AG04450 (cell line): ENCODE results near the gene G6PC3. TPM values are rescaled to one million over a fixed set of nuclear protein-coding genes. Genes with fewer than 3 reads are reported as not detected.

Source experiments
- CTCF ChIA-PET: fragments of 300-600, 350-600 bp; formaldehyde crosslinking; extraction: SDS; loops from one replicate; lab custom pipeline; 2022; ENCODE audit warnings: antibody characterized with exemption, inconsistent platforms; lab: Charles Lee
- POLR2A ChIA-PET: fragments of 350-600 bp; formaldehyde crosslinking; extraction: SDS; loops from one replicate; lab custom pipeline; 2021; ENCODE audit warnings: antibody characterized with exemption, inconsistent platforms; lab: Yijun Ruan, JAX
- DNase-seq: peaks from one replicate; pipeline ENCODE4 v3.0.0-alpha.2; 2011; ENCODE audit warnings: low read depth, low spot score
- H3K27ac ChIP-seq: one replicate; pipeline ENCODE4 v1.5.1; 2012; ENCODE audit warnings: low read depth, low read length, control low read depth
- H3K27me3 ChIP-seq: one replicate; pipeline ENCODE4 v1.6.0; 2012; ENCODE audit warnings: low read length; ENCODE audit not compliant: control insufficient read depth, insufficient read depth
- H3K4me3 ChIP-seq: 2 replicates; pipeline ENCODE4 v1.5.1; 2011; ENCODE audit warnings: mild to moderate bottlenecking, low read depth, low read length, control low read depth
- H3K9me3 ChIP-seq: 2 replicates; pipeline ENCODE4 v1.5.1; 2012; ENCODE audit warnings: low read length; ENCODE audit not compliant: control insufficient read depth, insufficient read depth
- CTCF ChIP-seq: IDR thresholded peaks from 2 replicates; pipeline ENCODE4 v1.5.1; 2011; ENCODE audit warnings: low read depth, low read length, control low read depth, inconsistent platforms
- polyA plus RNA-seq: library from polyadenylated mRNA; depleted of rRNA; stranded (reverse); fragments of >200 nt; gene quantifications from 2 replicates; pipeline ENCODE4 v1.2.3, GENCODE V29; 2011

The G6PC3 gene
- polyA plus RNA-seq, 1 experiment, result 69.8 TPM

GRCh38 chr17:44091200-44091997, 20.9 kb downstream of the G6PC3 start:
- no peaks in the 10 kb centered on the region for H3K9me3 ChIP-seq
- TF ChIP-seq CTCF, result no peak
- DNase-seq, result no peak
- POLR2A ChIA-PET, result interaction anchor here (0.6 kb wide), 1 partner anchor 21 kb away, joined by 9 read pairs; no protein-coding TSS in a partner anchor
- H3K4me3 ChIP-seq, result no peak overlapping the region
- no peaks in the 10 kb centered on the region for H3K27me3 ChIP-seq
- no peak overlapping the region for H3K27ac ChIP-seq
- CTCF ChIA-PET, result no interaction called here

DNA sequence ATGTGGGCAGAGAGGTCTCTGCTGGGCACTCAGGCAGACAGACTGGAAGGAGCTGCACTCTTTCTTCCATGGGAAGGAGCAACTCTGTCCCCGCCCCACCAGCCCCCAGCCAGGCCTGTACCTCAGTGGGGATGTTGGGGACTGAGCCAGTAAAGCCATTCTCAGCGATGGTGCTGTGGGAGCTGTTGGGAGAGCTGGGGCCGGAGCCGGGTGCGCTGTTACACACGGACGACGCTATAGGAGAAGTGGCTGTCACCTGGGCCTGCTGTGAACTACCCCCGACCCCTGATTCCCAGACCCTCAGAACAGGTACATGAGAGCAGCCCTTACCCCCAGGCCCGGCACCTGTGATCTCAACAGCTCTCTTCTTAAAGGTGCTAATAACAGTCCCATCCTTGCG, 21.5 kb downstream of the G6PC3 start:
- Histone ChIP-seq H3K27me3 (no peaks in the 10 kb centered on the region), H3K27ac (no peak overlapping the region), H3K9me3 (no peaks in the 10 kb centered on the region), H3K4me3 (no peak overlapping the region)
- DNase-seq, result no peak
- TF ChIP-seq CTCF, result no peak
- POLR2A ChIA-PET, result no interaction called here
- CTCF ChIA-PET, result no interaction called here

GRCh38 chr17:44093231-44093900, 22.8 kb downstream of the G6PC3 start:
- TF ChIP-seq CTCF, result no peak
- ChIA-PET CTCF (no interaction called here), POLR2A (no interaction called here)
- Histone ChIP-seq H3K4me3 (no peak overlapping the region), H3K27ac (no peak overlapping the region), H3K9me3 (no peaks in the 10 kb centered on the region), H3K27me3 (no peaks in the 10 kb centered on the region)
- DNase-seq, result no peak

- H3K4me3 ChIP-seq, result peak overlapping the region; percentile 27; the same call in 1 of the 2 replicates
- ChIA-PET CTCF (no interaction called here), POLR2A (interaction anchor here (0.5 to 1.6 kb wide), 9 partner anchors 8 to 196 kb away, joined by 3 to 12 read pairs (median 4); partner anchors contain the start of gene HDAC5)
- no peak for TF ChIP-seq CTCF
- H3K27ac ChIP-seq, result peak overlapping the region; percentile 39
- H3K27me3 ChIP-seq, result no peaks in the 10 kb centered on the region
- no peak for DNase-seq
- H3K9me3 ChIP-seq, result no peaks in the 10 kb centered on the region; the same call in 1 of the 2 replicates
Measured at GRCh38 chr17:44094701-44095387, 24.3 kb downstream of the G6PC3 start.
